ACC112 (cell line): ENCODE results near the gene CYP2C9.

ENCODE experiments used
- H2AFZ ChIP-seq: fragments of 200-600 bp; sonication (generic); one replicate; pipeline ENCODE4 v1.6.0; 2017; ENCODE audit warnings: antibody characterized with exemption, low read length; ENCODE audit not compliant: unreplicated experiment
- H3K27ac ChIP-seq: fragments of 200-600 bp; sonication (generic); 2 replicates; pipeline ENCODE4 v1.5.1; 2014; ENCODE audit warnings: low read depth, mild to moderate bottlenecking, antibody characterized with exemption, low read length, moderate library complexity
- H3K27me3 ChIP-seq: fragments of 200-600 bp; sonication (generic); 2 replicates; pipeline ENCODE4 v1.6.1; 2014; ENCODE audit warnings: mild to moderate bottlenecking, antibody characterized with exemption, low read length, moderate library complexity, mixed read lengths; ENCODE audit not compliant: insufficient read depth
- H3K36me3 ChIP-seq: fragments of 200-600 bp; sonication (generic); 2 replicates; pipeline ENCODE4 v1.6.1; 2016; ENCODE audit warnings: mild to moderate bottlenecking, antibody characterized with exemption, low read length, moderate library complexity, mixed read lengths; ENCODE audit not compliant: insufficient read depth
- H3K4me1 ChIP-seq: fragments of 200-600 bp; sonication (generic); one replicate; pipeline ENCODE4 v1.6.1; 2016; ENCODE audit warnings: low read length, mixed read lengths; ENCODE audit not compliant: insufficient read depth, unreplicated experiment, control insufficient read depth
- H3K4me3 ChIP-seq: fragments of 200-600 bp; sonication (generic); 2 replicates; pipeline ENCODE4 v1.5.1; 2014; ENCODE audit warnings: mild to moderate bottlenecking, low read depth, low read length
- H3K79me2 ChIP-seq: fragments of 200-600 bp; sonication (generic); one replicate; pipeline ENCODE4 v1.6.0; 2016; ENCODE audit warnings: low read length; ENCODE audit not compliant: control insufficient read depth, unreplicated experiment, insufficient read depth

The CYP2C9 gene

DNA sequence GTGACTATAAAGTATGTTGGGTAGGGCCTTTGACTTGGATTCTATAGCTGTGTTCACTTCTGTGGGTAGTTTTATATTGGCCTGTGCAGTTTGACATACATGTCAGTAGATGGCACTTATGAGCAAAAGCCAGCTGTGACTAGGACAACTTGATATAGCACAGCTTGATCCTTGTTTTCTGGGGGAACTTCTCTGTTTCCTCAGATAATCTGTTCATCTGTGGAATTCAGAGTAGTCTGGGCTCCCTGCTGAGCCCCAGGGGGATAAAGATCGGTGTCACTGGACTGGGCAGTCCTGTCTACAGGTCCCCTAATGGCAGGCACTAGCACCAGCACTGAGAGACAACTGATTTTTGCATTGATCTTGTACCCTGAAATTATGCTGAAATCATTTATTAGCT lies 25.4 kb downstream of the CYP2C9 start:
- no peak overlapping the region for H3K4me3 ChIP-seq
- H3K4me1 ChIP-seq: no peaks in the 10 kb centered on the region

DNA sequence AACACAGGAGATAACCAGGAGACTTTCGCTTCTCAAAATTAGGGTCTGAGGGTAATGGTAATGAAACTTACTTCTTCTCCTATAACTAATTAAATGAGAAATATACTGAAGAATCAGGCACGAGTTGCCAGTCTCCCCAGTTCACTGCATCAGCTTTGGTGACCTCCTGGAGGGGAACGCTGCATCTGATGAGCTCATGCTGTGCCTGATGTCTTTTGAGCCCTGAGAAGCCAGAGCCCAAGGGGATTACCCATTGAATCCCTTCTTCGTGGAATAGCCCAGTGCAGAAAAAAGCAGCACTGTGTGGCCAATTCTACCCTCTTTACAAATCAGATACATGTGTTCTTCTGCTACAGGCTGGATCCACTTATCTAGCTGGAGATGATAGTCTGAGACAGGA lies 45.1 kb downstream of the CYP2C9 start:
- Histone ChIP-seq H3K79me2 (no peaks in the 10 kb centered on the region), H3K27me3 (no peaks in the 10 kb centered on the region), H3K27ac (no peak overlapping the region), H3K36me3 (no peaks in the 10 kb centered on the region), H2AFZ (no peak overlapping the region), H3K4me1 (no peaks in the 10 kb centered on the region), H3K4me3 (no peak overlapping the region)

More for the DNA sequence above, 25.4 kb downstream of the CYP2C9 start:
- no peaks in the 10 kb centered on the region for H3K36me3 ChIP-seq
- no peak overlapping the region for H3K27ac ChIP-seq
- no peaks in the 10 kb centered on the region for H3K27me3 ChIP-seq
- H2AFZ ChIP-seq: no peak overlapping the region
- H3K79me2 ChIP-seq: no peaks in the 10 kb centered on the region

DNA sequence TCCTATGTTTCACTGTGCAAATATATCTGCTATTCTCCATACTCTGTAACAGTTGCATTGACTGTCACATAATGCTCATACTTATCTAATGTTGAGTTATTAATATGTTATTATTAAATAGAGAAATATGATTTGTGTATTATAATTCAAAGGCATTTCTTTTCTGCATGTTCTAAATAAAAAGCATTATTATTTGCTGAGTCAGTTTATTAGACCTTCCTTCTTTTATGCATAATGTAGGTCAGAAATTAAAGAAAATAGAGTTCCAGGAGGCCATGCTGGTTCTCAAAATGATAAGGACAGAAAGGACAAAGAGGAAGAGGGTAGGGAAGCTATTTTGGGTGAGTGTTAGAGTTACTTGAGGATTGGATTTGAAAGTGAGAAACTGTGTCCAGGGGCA lies 50.7 kb downstream of the CYP2C9 start:
- no peaks in the 10 kb centered on the region for H3K79me2 ChIP-seq
- no peaks in the 10 kb centered on the region for H3K36me3 ChIP-seq
- no peak overlapping the region for H2AFZ ChIP-seq
- no peak overlapping the region for H3K27ac ChIP-seq
- no peaks in the 10 kb centered on the region for H3K4me1 ChIP-seq
- H3K27me3 ChIP-seq: no peaks in the 10 kb centered on the region
- no peak overlapping the region for H3K4me3 ChIP-seq

DNA sequence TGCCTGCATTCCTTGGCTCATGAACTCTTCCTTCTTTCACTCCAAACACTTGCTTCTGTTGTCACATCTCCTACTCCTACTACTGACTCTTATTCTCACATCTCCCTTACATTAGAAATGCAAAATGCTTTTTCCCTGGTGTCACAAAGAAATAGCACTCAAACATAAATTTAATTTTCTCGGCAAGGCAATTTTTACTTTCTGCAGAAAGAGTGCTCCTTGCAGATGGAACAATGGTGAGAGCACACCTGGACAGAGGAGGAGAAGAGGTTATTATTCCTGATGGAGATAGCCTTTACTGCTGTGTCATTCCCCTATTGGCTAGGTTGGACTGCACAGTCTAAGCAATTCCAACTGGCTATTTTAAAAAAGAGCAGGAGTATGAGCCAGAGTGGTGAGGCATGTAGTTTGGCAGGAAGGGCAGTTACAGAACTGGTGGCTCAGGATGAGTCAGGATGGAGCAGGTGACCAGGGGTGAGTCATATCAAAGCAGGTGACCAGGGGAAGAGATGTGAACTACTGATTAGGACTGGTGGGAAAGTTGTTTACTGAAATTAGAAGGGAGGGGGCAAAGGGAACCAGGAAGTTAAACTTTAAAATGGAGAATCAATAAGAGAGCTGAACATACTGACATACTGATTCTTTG lies 52.9 kb downstream of the CYP2C9 start:
- no peaks in the 10 kb centered on the region for H3K4me1 ChIP-seq
- no peaks in the 10 kb centered on the region for H3K79me2 ChIP-seq
- no peaks in the 10 kb centered on the region for H3K27me3 ChIP-seq
- no peak overlapping the region for H3K4me3 ChIP-seq
- no peak overlapping the region for H3K27ac ChIP-seq
- H2AFZ ChIP-seq: no peak overlapping the region
- no peaks in the 10 kb centered on the region for H3K36me3 ChIP-seq

DNA sequence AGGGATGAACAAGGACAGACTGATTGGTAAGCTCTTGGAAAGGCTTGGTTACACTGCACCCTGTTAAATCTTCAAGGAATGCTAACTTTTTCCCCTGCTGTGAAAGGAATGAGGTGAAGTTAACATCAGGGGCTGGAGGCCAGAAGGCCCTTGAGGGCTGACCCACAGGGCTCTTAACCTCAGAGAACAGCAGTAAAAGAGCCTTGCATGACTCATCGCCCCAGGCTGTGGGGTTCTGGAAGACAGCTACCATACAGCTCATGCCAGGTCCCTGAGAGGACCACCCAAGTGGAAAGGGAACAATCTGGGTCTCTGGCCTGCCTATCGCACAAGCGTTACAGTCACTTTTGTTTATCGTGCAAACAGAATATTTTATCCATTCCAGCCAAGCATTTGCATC lies 54.4 kb downstream of the CYP2C9 start:
- no peak overlapping the region for H3K27ac ChIP-seq

DNA sequence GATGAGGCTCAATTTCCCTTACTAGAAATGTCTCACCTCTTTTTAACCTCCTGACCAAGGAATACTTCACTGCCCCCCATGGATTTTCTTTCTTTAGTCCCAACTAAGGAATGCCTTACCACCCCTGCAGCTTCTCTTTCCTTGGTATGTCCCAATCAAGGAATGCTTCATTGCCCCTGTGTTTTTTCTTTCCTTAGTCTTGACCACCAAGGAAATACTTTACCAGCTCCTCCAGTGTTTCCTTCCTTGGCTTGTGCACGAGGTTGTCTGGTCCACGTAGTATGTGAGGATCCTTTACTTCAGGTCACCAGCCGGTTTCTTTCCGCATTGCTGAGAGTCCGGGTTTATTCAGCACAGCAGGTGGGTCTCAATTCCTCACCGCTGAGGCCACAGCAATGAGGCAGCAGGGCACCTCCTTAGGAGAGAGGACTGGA lies 59.3 kb downstream of the CYP2C9 start:
- Histone ChIP-seq H2AFZ (no peak overlapping the region), H3K4me3 (no peak overlapping the region), H3K79me2 (no peaks in the 10 kb centered on the region), H3K27ac (no peak overlapping the region), H3K27me3 (no peaks in the 10 kb centered on the region), H3K4me1 (no peaks in the 10 kb centered on the region), H3K36me3 (no peaks in the 10 kb centered on the region)

More for the DNA sequence above, 54.4 kb downstream of the CYP2C9 start:
- H2AFZ ChIP-seq: no peak overlapping the region
- H3K36me3 ChIP-seq: no peaks in the 10 kb centered on the region
- no peaks in the 10 kb centered on the region for H3K79me2 ChIP-seq
- H3K27me3 ChIP-seq: no peaks in the 10 kb centered on the region
- no peaks in the 10 kb centered on the region for H3K4me1 ChIP-seq
- H3K4me3 ChIP-seq: no peak overlapping the region

DNA sequence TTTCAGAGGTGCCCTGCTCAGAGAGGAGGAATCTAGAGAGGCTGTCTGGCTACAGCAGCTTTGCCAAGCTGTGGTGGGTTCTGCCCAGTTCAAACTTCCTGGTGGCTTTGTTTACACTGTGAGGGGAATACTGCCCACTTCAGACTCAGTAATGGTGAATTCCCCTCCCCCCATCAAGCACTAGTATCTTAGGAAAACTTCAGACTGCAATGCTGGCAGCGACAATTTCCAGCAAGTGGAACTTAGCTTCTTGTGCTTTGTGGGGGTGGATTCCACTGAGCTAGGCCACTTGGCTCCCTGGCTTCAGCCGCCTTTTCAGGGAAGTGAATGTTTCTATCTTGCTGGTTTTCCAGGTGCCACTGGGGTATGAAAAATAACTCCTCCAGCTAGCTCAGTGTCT lies 88.0 kb downstream of the CYP2C9 start:
- Histone ChIP-seq H3K4me1 (no peaks in the 10 kb centered on the region), H3K4me3 (no peak overlapping the region), H2AFZ (no peak overlapping the region), H3K27me3 (no peaks in the 10 kb centered on the region), H3K79me2 (no peaks in the 10 kb centered on the region), H3K36me3 (no peaks in the 10 kb centered on the region), H3K27ac (no peak overlapping the region)

DNA sequence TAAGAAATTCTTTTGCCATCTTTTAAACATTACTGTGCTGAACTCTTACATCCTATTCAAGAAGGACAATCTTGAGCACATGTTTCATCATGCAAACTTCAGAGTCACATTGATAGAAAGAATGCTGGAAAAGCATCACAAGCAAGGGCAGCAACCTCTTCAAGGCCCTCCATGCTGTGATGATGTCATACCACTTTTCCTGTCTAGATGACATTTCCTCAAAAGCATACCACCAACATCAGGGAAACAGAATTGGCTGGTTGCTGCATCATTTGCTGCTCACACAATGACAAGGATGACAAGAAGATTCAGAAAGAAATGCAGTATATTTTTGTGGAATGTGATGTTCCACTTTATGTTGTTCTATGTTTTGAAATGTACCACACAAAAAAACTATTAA lies 93.2 kb downstream of the CYP2C9 start:
- H3K27me3 ChIP-seq: no peaks in the 10 kb centered on the region
- H3K4me1 ChIP-seq: no peaks in the 10 kb centered on the region
- no peaks in the 10 kb centered on the region for H3K36me3 ChIP-seq
- H2AFZ ChIP-seq: no peak overlapping the region
- no peak overlapping the region for H3K4me3 ChIP-seq
- H3K79me2 ChIP-seq: no peaks in the 10 kb centered on the region
- H3K27ac ChIP-seq: no peak overlapping the region

DNA sequence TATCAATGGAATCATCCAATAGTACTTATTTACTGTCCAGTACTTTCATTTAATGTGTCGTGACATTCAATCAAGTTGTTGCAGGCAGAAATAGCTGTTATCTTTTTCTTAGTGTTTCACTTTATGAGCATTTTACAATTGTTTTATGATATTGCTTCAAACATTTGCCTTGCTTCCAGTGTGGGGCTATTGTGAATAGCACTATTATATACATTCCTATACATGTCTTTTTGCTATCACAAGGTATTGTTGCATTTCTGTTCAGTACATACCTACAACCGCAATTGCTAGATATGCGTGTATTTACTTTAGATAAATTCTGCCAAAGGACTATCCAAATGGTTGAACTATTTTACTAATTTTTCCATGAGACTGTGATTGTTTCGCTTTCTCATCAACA lies 95.9 kb downstream of the CYP2C9 start:
- Histone ChIP-seq H3K36me3 (no peaks in the 10 kb centered on the region), H3K27ac (no peak overlapping the region), H3K79me2 (no peaks in the 10 kb centered on the region), H3K4me3 (no peak overlapping the region), H3K4me1 (no peaks in the 10 kb centered on the region), H2AFZ (no peak overlapping the region), H3K27me3 (no peaks in the 10 kb centered on the region)

DNA sequence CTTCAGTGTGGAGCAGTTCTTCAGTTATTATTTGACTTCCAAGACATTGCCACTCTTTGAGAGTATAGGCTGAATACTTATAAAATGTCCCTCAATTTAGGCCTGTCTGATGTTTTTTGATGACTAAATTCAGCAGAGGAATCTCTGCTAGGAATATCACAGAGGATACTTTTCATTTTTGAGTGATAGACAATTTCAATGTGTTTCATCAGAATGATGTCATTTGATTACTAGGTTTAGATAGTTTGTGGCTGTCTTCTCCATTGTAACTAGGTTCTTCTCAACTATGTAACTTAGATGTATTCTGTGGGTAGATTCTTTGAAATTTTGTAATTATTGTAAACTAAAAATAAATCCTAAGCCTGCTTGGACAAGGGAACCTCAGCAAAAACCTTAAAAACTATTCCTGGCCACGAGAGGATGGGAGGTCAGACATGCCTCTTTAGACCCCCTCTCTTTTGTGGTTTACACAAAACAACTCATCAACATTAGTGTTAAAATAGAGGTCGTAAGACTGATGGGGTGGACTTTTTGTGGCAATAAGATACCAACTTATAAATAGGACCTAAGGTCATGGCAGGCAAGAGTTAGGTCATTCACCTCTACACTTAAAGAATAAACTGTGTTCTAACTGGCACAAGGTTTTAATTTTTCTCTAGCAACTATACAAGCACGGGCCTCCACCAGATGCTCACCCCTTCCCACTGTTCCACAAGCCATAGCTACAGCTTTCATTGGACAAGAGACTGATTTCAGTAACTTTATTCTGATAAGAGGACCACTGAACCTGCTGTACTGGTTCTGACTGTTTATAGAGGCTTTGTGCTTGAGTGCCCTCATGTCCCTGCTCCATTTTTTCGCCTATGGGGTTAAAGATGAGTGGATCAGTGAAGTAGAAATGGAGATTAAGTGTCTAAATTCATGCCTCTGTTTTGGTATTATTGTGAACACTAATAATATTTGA lies 97.2 kb downstream of the CYP2C9 start:
- Histone ChIP-seq H3K79me2 (no peaks in the 10 kb centered on the region), H3K27ac (no peak overlapping the region), H3K4me1 (no peaks in the 10 kb centered on the region), H3K4me3 (no peak overlapping the region), H3K36me3 (no peaks in the 10 kb centered on the region), H3K27me3 (no peaks in the 10 kb centered on the region), H2AFZ (no peak overlapping the region)

DNA sequence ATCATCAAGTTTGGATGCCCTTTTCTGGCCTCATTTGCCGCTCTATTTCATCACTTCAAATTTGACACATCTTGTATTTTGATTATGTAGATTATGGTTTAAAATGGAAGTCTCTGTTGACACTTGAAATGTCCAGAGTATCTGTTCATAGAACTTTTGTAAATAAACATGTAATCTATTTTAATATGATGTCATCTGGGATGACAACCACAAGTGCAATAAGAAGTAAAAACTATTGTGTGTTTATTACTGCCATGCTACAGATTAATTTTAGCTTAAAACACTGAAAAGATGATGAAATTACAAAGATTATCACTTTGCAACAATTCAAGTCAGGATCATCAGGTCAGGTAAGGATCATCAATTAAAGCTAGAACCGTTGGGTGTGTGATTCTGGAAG lies 100.8 kb downstream of the CYP2C9 start:
- H3K79me2 ChIP-seq: no peaks in the 10 kb centered on the region
- no peak overlapping the region for H2AFZ ChIP-seq
- H3K27me3 ChIP-seq: no peaks in the 10 kb centered on the region
- H3K4me1 ChIP-seq: no peaks in the 10 kb centered on the region
- H3K4me3 ChIP-seq: no peak overlapping the region
- no peaks in the 10 kb centered on the region for H3K36me3 ChIP-seq
- no peak overlapping the region for H3K27ac ChIP-seq
